Measurements from ENCODE around the gene COL27A1. TPM values are rescaled to one million over a fixed set of nuclear protein-coding genes. Genes with fewer than 3 reads are reported as not detected.
A peak's percentile ranks its signal among the peaks of the same experiment; 100 is the strongest.

Gene COL27A1
- polyA plus RNA-seq, 2 of the 4 experiments (the other 2 are of a cell fraction) = 6.9 to 20.6 TPM

- no peak for TF ChIP-seq NR3C1 (IDR thresholded peaks at IDR 0.05)
- no peak for TF ChIP-seq KDM1A (IDR thresholded peaks at IDR 0.05; ENCODE audit: low read depth)
- no peak for TF ChIP-seq RAD21 (conservative IDR thresholded peaks at IDR 0.05 in 1 of 2, IDR thresholded peaks at IDR 0.05 in 1 of 2)
- no peak for TF ChIP-seq ZSCAN20 (CRISPR knock-in tag; IDR thresholded peaks at IDR 0.05)
- no peak for TF ChIP-seq HMGXB4 (CRISPR knock-in tag; IDR thresholded peaks at IDR 0.05; ENCODE audit: borderline replicate concordance)
- TF ChIP-seq NPAS2 (CRISPR knock-in tag; IDR thresholded peaks at IDR 0.05; ENCODE audit: borderline replicate concordance) = no peak
- TF ChIP-seq POLR2AphosphoS2 (conservative IDR thresholded peaks at IDR 0.05; ENCODE audit: low read length) = no peak
- TF ChIP-seq PHF8 (IDR thresholded peaks at IDR 0.05; ENCODE audit: borderline replicate concordance, low read depth) = no peak
- no peak for TF ChIP-seq SMC3 (IDR thresholded peaks at IDR 0.05)
- no peak for TF ChIP-seq CBX2 (IDR thresholded peaks at IDR 0.05; ENCODE audit: borderline replicate concordance, low read depth)
- no peak for TF ChIP-seq CBX8 (IDR thresholded peaks at IDR 0.05)
- WGBS (ENCODE audit: missing lambda C conversion rate) = 86% methylated on average over 7 of the region's 7 CpGs
- no peak for DNase-seq (ENCODE audit: low read depth in 1 of 2, low spot score in 1 of 2)
- no peak for FAIRE-seq
- peak in 1 of 2 experiments; percentile 6; a peak in 1 of 6 replicates for ATAC-seq
- H3K4me2 ChIP-seq = no peak overlapping the region
- H3K4me3 ChIP-seq = no peak overlapping the region
- ChIA-PET CTCF (interaction anchor here (1.2 to 7.2 kb wide), 8 partner anchors 10 to 191 kb away, joined by 3 to 47 read pairs (median 14); partner anchors contain the start of gene COL27A1), POLR2A (no interaction called here)
- H3K27ac ChIP-seq = no peak overlapping the region
- H3K9me3 ChIP-seq = no peaks in the 10 kb centered on the region
- H3K4me1 ChIP-seq = peaks cover 28% of the 10 kb centered on the region
Measured at GRCh38 chr9:114273461-114273881, 118.1 kb downstream of the COL27A1 start.

DNA sequence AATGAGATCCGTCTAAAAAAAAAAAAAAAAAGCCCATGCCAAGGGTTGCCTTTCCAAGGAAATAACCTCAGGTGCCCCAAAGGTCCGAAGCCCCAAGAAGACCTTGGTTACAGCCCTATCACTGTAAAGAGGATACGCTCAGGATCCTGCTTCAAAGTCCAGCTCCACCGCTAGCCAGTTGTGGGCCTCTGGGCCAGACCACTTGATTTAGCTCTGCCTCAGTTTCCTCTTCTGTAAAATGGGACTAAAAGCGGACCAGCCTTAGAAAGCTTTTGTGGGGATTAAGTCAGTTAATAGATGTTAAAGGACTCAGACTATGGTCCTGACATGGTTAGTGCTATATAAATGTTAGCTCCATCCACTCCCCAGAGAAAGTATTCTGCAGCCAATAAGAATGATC lies 118.9 kb downstream of the COL27A1 start:
- Histone ChIP-seq H3K4me1 (peaks cover 36% of the 10 kb centered on the region), H3K4me3 (no peak overlapping the region), H3K9me3 (no peaks in the 10 kb centered on the region), H3K4me2 (no peak overlapping the region), H3K27ac (no peak overlapping the region)
- TF ChIP-seq ZSCAN20 (CRISPR knock-in tag; IDR thresholded peaks at IDR 0.05) (no peak), MAX (IDR thresholded peaks at IDR 0.05) (no peak), MAZ (IDR thresholded peaks at IDR 0.05; ENCODE audit: borderline replicate concordance, low read depth, low read length) (no peak), RARB (CRISPR knock-in tag; IDR thresholded peaks at IDR 0.05) (no peak), BHLHE40 (IDR thresholded peaks at IDR 0.05; ENCODE audit: low read depth, low read length) (no peak), HOXB5 (CRISPR knock-in tag; IDR thresholded peaks at IDR 0.05) (no peak)
- no peak for FAIRE-seq
- 87% methylated on average over 5 of the region's 5 CpGs for WGBS (ENCODE audit: missing lambda C conversion rate)
- ChIA-PET POLR2A (no interaction called here), CTCF (interaction anchor here (1.4 to 7.2 kb wide), 5 partner anchors 9 to 192 kb away, joined by 8 to 47 read pairs (median 11); partner anchors contain the start of gene COL27A1)
- DNase-seq (ENCODE audit: low read depth in 1 of 2, low spot score in 1 of 2) = no peak
- ATAC-seq = no peak

DNA sequence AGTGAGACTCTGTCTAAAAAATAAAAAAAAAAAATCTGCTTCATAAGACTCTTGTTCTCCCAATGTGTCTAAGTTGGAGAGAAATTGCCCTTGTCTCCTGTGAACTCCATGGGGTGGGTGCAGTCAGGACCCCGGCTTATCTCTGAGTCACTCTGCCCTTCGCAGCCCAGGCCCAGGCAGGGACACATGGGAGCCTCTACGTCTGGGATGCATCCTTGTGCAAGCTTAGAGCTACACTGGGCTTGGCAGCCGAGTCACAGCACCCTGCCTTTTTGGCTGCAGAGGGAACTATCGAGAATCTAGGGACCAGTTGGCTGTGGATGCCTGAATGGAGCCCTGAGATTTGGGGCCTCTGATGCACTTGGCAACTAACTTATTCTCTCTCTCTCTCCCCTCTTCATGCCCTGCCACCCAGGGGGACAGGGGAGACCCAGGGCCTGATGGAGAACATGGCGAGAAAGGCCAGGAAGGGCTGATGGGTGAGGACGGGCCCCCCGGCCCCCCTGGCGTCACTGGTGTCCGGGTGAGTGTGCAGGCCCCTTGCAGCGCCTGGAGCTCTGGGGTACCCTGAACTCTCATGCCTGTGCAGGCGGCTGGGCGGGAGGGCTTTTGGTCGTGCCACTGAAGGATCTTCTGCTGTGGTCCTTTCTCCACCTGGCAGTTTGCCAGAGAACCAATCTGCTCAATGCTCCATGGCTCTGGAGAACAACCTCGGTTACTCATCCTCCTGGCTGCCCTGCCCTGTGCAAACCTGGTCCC lies 120.1 kb downstream of the COL27A1 start:
- POLR2A ChIA-PET = no interaction called here
- H3K4me1 ChIP-seq = peaks cover 44% of the 10 kb centered on the region
- no peaks in the 10 kb centered on the region for H3K9me3 ChIP-seq
- H3K4me2 ChIP-seq = no peak overlapping the region
- FAIRE-seq (no peak), ATAC-seq (no peak), DNase-seq (ENCODE audit: low read depth in 1 of 2, low spot score in 1 of 2) (no peak)
- peak overlapping the region in 1 of 2 experiments; percentile 94; a peak in 4 of 6 replicates for H3K27ac ChIP-seq
- H3K4me3 ChIP-seq = no peak overlapping the region
- WGBS (ENCODE audit: missing lambda C conversion rate) = 79% methylated on average over 13 of the region's 15 CpGs
- CTCF ChIA-PET = interaction anchor here (0.6 to 7.2 kb wide), 9 partner anchors 8 to 193 kb away, joined by 3 to 47 read pairs (median 3); partner anchors contain the start of gene COL27A1
- no peak for TF ChIP-seq NPAS2 (CRISPR knock-in tag; IDR thresholded peaks at IDR 0.05; ENCODE audit: borderline replicate concordance)
- no peak for TF ChIP-seq ZFP36 (IDR thresholded peaks at IDR 0.05; ENCODE audit: borderline replicate concordance, partially characterized antibody)
- no peak for TF ChIP-seq FOSL2 (IDR thresholded peaks at IDR 0.05)
- no peak for TF ChIP-seq FOSL2 (CRISPR knock-in tag; IDR thresholded peaks at IDR 0.05)
- no peak for TF ChIP-seq ESRRA (IDR thresholded peaks at IDR 0.05; ENCODE audit: borderline replicate concordance, low read length)
- TF ChIP-seq, protein P1, sequence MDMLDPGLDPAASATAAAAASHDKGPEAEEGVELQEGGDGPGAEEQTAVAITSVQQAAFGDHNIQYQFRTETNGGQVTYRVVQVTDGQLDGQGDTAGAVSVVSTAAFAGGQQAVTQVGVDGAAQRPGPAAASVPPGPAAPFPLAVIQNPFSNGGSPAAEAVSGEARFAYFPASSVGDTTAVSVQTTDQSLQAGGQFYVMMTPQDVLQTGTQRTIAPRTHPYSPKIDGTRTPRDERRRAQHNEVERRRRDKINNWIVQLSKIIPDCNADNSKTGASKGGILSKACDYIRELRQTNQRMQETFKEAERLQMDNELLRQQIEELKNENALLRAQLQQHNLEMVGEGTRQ (IDR thresholded peaks at IDR 0.05) = no peak
- no peak for TF ChIP-seq CBX2 (IDR thresholded peaks at IDR 0.05; ENCODE audit: borderline replicate concordance, low read depth)
- no peak for TF ChIP-seq ZC3H11A (IDR thresholded peaks at IDR 0.05)
- no peak for TF ChIP-seq HES2 (IDR thresholded peaks at IDR 0.05)
- TF ChIP-seq, protein P2, sequence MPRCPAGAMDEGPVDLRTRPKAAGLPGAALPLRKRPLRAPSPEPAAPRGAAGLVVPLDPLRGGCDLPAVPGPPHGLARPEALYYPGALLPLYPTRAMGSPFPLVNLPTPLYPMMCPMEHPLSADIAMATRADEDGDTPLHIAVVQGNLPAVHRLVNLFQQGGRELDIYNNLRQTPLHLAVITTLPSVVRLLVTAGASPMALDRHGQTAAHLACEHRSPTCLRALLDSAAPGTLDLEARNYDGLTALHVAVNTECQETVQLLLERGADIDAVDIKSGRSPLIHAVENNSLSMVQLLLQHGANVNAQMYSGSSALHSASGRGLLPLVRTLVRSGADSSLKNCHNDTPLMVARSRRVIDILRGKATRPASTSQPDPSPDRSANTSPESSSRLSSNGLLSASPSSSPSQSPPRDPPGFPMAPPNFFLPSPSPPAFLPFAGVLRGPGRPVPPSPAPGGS (IDR thresholded peaks at IDR 0.05) = no peak
- TF ChIP-seq MAZ (IDR thresholded peaks at IDR 0.05; ENCODE audit: borderline replicate concordance, low read depth, low read length) = no peak

All from A549 (cell line).